ENCODE measurements around the gene C6orf15. TPM values are rescaled to one million over a fixed set of nuclear protein-coding genes. Genes with fewer than 3 reads are reported as not detected.

C6orf15 gene
- total RNA-seq, 1 experiment from 2014 or later: not detected

DNA sequence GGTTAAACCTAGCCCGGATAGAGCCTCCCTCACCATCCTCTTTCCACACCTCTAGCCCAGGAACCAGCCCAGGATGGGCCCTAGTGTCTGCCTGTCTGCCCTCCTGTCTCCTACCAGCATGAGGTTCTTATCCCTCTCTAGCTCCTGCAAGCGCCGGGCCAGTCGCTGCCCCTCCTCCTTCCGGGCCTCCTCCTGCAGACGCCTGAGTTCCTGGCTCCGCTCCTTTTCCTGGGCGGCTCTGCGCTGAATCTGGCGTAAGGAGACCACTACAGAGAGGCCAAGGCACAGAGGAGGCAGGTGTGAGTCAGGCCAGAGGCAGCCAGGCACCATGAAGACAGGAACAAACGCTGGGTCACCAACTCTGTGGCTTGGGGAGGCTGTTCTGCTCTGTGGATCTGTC is 30.8 kb upstream of the C6orf15 start:
- ChIA-PET CTCF (interaction anchor here (2.0 kb wide), 1 partner anchor 14 kb away, joined by 5 read pairs; the partner anchor contains the start of gene CCHCR1), POLR2A (interaction anchor here (1.1 kb wide), 1 partner anchor 22 kb away, joined by 3 read pairs; no protein-coding TSS in a partner anchor)
- H3K4me3 Mint-ChIP-seq: no peak overlapping the region

DNA sequence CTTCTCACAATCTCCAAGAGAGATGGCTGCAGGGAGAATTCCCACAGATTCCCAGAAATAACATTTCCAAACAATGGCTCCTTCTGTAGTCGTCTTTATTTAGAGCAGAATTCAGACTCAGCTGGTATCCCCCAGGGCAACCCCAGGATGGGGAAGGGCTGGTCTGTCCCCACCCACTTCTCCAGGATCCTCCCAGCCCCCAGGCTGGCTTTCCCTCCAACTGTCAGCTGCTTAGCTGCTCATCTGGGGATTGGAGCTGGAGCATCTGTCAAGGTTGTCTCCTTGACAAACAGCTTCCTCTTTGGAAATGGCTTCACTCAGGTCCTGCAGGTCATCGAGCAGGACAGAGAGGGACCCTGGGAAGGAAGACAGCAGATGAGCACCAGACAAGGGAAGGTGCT is 30.0 kb upstream of the C6orf15 start:
- POLR2A ChIA-PET: interaction anchor here (0.6 kb wide), 1 partner anchor 30 kb away, joined by 3 read pairs; no protein-coding TSS in a partner anchor
- peaks cover 46% of the 10 kb centered on the region for H3K4me1 Mint-ChIP-seq
- peaks cover 4% of the 10 kb centered on the region for H3K27me3 Mint-ChIP-seq (ENCODE audit: low read depth)
- H3K9me3 Mint-ChIP-seq: no peaks in the 10 kb centered on the region
- DNase-seq (ENCODE audit: low spot score) (no peak), ATAC-seq (no peak)
- no peak overlapping the region for H3K4me3 Mint-ChIP-seq
- H3K27ac Mint-ChIP-seq: no peak overlapping the region
- CTCF ChIA-PET: interaction anchor here (0.9 to 2.0 kb wide), 2 partner anchors 15 to 224 kb away, joined by 3 to 5 read pairs; partner anchors contain the start of gene CCHCR1
- peaks cover 39% of the 10 kb centered on the region for H3K36me3 Mint-ChIP-seq
- TF ChIP-seq, protein P1, sequence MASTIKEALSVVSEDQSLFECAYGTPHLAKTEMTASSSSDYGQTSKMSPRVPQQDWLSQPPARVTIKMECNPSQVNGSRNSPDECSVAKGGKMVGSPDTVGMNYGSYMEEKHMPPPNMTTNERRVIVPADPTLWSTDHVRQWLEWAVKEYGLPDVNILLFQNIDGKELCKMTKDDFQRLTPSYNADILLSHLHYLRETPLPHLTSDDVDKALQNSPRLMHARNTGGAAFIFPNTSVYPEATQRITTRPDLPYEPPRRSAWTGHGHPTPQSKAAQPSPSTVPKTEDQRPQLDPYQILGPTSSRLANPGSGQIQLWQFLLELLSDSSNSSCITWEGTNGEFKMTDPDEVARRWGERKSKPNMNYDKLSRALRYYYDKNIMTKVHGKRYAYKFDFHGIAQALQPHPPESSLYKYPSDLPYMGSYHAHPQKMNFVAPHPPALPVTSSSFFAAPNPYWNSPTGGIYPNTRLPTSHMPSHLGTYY (CRISPR knock-in tag; IDR thresholded peaks at IDR 0.05): no peak
- TF ChIP-seq, protein P2, sequence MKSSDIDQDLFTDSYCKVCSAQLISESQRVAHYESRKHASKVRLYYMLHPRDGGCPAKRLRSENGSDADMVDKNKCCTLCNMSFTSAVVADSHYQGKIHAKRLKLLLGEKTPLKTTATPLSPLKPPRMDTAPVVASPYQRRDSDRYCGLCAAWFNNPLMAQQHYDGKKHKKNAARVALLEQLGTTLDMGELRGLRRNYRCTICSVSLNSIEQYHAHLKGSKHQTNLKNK (CRISPR knock-in tag; IDR thresholded peaks at IDR 0.05): no peak
- TF ChIP-seq TEAD1 (CRISPR knock-in tag; IDR thresholded peaks at IDR 0.05) (no peak), NFATC4 (CRISPR knock-in tag; IDR thresholded peaks at IDR 0.05) (no peak), EMX1 (CRISPR knock-in tag; IDR thresholded peaks at IDR 0.05) (no peak), SMAD3 (CRISPR knock-in tag; IDR thresholded peaks at IDR 0.05; ENCODE audit: borderline replicate concordance) (no peak)
- TF ChIP-seq, protein P3, sequence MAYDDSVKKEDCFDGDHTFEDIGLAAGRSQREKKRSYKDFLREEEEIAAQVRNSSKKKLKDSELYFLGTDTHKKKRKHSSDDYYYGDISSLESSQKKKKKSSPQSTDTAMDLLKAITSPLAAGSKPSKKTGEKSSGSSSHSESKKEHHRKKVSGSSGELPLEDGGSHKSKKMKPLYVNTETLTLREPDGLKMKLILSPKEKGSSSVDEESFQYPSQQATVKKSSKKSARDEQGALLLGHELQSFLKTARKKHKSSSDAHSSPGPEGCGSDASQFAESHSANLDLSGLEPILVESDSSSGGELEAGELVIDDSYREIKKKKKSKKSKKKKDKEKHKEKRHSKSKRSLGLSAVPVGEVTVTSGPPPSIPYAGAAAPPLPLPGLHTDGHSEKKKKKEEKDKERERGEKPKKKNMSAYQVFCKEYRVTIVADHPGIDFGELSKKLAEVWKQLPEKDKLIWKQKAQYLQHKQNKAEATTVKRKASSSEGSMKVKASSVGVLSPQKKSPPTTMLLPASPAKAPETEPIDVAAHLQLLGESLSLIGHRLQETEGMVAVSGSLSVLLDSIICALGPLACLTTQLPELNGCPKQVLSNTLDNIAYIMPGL (CRISPR knock-in tag; IDR thresholded peaks at IDR 0.05): no peak
- TF ChIP-seq, protein P4, sequence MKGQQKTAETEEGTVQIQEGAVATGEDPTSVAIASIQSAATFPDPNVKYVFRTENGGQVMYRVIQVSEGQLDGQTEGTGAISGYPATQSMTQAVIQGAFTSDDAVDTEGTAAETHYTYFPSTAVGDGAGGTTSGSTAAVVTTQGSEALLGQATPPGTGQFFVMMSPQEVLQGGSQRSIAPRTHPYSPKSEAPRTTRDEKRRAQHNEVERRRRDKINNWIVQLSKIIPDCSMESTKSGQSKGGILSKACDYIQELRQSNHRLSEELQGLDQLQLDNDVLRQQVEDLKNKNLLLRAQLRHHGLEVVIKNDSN (CRISPR knock-in tag; IDR thresholded peaks at IDR 0.05): no peak
- TF ChIP-seq, protein P5, sequence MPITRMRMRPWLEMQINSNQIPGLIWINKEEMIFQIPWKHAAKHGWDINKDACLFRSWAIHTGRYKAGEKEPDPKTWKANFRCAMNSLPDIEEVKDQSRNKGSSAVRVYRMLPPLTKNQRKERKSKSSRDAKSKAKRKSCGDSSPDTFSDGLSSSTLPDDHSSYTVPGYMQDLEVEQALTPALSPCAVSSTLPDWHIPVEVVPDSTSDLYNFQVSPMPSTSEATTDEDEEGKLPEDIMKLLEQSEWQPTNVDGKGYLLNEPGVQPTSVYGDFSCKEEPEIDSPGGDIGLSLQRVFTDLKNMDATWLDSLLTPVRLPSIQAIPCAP (CRISPR knock-in tag; IDR thresholded peaks at IDR 0.05): no peak

More for the DNA sequence above, 30.8 kb upstream of the C6orf15 start:
- TF ChIP-seq, protein P6, sequence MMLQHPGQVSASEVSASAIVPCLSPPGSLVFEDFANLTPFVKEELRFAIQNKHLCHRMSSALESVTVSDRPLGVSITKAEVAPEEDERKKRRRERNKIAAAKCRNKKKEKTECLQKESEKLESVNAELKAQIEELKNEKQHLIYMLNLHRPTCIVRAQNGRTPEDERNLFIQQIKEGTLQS (CRISPR knock-in tag; conservative IDR thresholded peaks at IDR 0.05): no peak
- TF ChIP-seq FOXP1 (CRISPR knock-in tag; IDR thresholded peaks at IDR 0.05; ENCODE audit: borderline replicate concordance) (no peak), ZNF317 (CRISPR knock-in tag; IDR thresholded peaks at IDR 0.05; ENCODE audit: borderline replicate concordance, low read depth) (no peak), ETV6 (CRISPR knock-in tag; IDR thresholded peaks at IDR 0.05) (no peak), NR3C1 (CRISPR knock-in tag; conservative IDR thresholded peaks at IDR 0.05; ENCODE audit: low read depth) (no peak), GTF2I (CRISPR knock-in tag; conservative IDR thresholded peaks at IDR 0.05) (no peak), GABPB1 (CRISPR knock-in tag; IDR thresholded peaks at IDR 0.05) (no peak), CBFB (CRISPR knock-in tag; IDR thresholded peaks at IDR 0.05; ENCODE audit: low read depth) (no peak), ZNF263 (CRISPR knock-in tag; IDR thresholded peaks at IDR 0.05; ENCODE audit: low read depth) (no peak), EMX1 (CRISPR knock-in tag; IDR thresholded peaks at IDR 0.05) (no peak), ZNF219 (CRISPR knock-in tag; IDR thresholded peaks at IDR 0.05; ENCODE audit: borderline replicate concordance) (no peak), PRRX2 (CRISPR knock-in tag; IDR thresholded peaks at IDR 0.05) (no peak), OVOL2 (CRISPR knock-in tag; IDR thresholded peaks at IDR 0.05; ENCODE audit: borderline replicate concordance) (no peak), ZNF416 (CRISPR knock-in tag; IDR thresholded peaks at IDR 0.05) (no peak), ESRRA (CRISPR knock-in tag; IDR thresholded peaks at IDR 0.05; ENCODE audit: borderline replicate concordance) (no peak), ZNF121 (CRISPR knock-in tag; IDR thresholded peaks at IDR 0.05) (no peak)
- TF ChIP-seq, protein P7, sequence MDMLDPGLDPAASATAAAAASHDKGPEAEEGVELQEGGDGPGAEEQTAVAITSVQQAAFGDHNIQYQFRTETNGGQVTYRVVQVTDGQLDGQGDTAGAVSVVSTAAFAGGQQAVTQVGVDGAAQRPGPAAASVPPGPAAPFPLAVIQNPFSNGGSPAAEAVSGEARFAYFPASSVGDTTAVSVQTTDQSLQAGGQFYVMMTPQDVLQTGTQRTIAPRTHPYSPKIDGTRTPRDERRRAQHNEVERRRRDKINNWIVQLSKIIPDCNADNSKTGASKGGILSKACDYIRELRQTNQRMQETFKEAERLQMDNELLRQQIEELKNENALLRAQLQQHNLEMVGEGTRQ (CRISPR knock-in tag; IDR thresholded peaks at IDR 0.05): no peak
- TF ChIP-seq, protein P8, sequence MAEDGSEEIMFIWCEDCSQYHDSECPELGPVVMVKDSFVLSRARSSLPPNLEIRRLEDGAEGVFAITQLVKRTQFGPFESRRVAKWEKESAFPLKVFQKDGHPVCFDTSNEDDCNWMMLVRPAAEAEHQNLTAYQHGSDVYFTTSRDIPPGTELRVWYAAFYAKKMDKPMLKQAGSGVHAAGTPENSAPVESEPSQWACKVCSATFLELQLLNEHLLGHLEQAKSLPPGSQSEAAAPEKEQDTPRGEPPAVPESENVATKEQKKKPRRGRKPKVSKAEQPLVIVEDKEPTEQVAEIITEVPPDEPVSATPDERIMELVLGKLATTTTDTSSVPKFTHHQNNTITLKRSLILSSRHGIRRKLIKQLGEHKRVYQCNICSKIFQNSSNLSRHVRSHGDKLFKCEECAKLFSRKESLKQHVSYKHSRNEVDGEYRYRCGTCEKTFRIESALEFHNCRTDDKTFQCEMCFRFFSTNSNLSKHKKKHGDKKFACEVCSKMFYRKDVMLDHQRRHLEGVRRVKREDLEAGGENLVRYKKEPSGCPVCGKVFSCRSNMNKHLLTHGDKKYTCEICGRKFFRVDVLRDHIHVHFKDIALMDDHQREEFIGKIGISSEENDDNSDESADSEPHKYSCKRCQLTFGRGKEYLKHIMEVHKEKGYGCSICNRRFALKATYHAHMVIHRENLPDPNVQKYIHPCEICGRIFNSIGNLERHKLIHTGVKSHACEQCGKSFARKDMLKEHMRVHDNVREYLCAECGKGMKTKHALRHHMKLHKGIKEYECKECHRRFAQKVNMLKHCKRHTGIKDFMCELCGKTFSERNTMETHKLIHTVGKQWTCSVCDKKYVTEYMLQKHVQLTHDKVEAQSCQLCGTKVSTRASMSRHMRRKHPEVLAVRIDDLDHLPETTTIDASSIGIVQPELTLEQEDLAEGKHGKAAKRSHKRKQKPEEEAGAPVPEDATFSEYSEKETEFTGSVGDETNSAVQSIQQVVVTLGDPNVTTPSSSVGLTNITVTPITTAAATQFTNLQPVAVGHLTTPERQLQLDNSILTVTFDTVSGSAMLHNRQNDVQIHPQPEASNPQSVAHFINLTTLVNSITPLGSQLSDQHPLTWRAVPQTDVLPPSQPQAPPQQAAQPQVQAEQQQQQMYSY (CRISPR knock-in tag; IDR thresholded peaks at IDR 0.05): no peak
- TF ChIP-seq, protein P9, sequence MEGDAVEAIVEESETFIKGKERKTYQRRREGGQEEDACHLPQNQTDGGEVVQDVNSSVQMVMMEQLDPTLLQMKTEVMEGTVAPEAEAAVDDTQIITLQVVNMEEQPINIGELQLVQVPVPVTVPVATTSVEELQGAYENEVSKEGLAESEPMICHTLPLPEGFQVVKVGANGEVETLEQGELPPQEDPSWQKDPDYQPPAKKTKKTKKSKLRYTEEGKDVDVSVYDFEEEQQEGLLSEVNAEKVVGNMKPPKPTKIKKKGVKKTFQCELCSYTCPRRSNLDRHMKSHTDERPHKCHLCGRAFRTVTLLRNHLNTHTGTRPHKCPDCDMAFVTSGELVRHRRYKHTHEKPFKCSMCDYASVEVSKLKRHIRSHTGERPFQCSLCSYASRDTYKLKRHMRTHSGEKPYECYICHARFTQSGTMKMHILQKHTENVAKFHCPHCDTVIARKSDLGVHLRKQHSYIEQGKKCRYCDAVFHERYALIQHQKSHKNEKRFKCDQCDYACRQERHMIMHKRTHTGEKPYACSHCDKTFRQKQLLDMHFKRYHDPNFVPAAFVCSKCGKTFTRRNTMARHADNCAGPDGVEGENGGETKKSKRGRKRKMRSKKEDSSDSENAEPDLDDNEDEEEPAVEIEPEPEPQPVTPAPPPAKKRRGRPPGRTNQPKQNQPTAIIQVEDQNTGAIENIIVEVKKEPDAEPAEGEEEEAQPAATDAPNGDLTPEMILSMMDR (IDR thresholded peaks at IDR 0.05): no peak
- TF ChIP-seq, protein P2 (CRISPR knock-in tag; IDR thresholded peaks at IDR 0.05): no peak
- Mint-ChIP-seq H3K27me3 (ENCODE audit: low read depth) (peaks cover 4% of the 10 kb centered on the region), H3K4me1 (peaks cover 38% of the 10 kb centered on the region), H3K27ac (peak overlapping the region; percentile 76; the same call in 1 of the 2 replicates), H3K9me3 (no peaks in the 10 kb centered on the region), H3K36me3 (peaks cover 40% of the 10 kb centered on the region)
- DNase-seq (ENCODE audit: low spot score) (no peak), ATAC-seq (peak; percentile 53)

All from WTC11 (cell line).